GM12878 (cell line): ENCODE data around the gene SLX4.

Source experiments
- EP300 ChIP-seq, 2 experiments: fragments of 150-350 bp in 1 of 2; IDR thresholded peaks; 2 replicates each; pipeline ENCODE4 v1.6.1; 2011 to 2012; ENCODE audit warnings: low read depth in 2 of 2, low read length in 2 of 2, borderline replicate concordance in 1 of 2, improper control_type of control experiment in 1 of 2, inconsistent platforms in 1 of 2; ENCODE audit not compliant: control insufficient read depth in 1 of 2
- FOXK2 ChIP-seq: fragments of 450-650 bp; IDR thresholded peaks from 2 replicates; pipeline ENCODE4 v1.6.1; 2017; ENCODE audit warnings: mild to moderate bottlenecking, moderate library complexity
- MTA3 ChIP-seq: IDR thresholded peaks from 2 replicates; pipeline ENCODE4 v1.6.1; 2012; ENCODE audit warnings: low read length, inconsistent platforms, borderline replicate concordance
- NBN ChIP-seq: fragments of 450-650 bp; IDR thresholded peaks from 2 replicates; pipeline ENCODE4 v1.6.1; 2016
- POLR2A ChIP-seq: IDR thresholded peaks from 2 replicates; pipeline ENCODE4 v1.6.1; 2011; ENCODE audit warnings: low read depth, mild to moderate bottlenecking, low read length
- RAD21 ChIP-seq: IDR thresholded peaks from 2 replicates; pipeline ENCODE4 v1.6.1; 2011; ENCODE audit warnings: mild to moderate bottlenecking, low read depth, low read length, moderate library complexity; ENCODE audit not compliant: insufficient read depth
- ZNF217 ChIP-seq: fragments of 450-650 bp; IDR thresholded peaks from 2 replicates; pipeline ENCODE4 v1.6.1; 2017; ENCODE audit warnings: antibody characterized with exemption, mild to moderate bottlenecking

DNA sequence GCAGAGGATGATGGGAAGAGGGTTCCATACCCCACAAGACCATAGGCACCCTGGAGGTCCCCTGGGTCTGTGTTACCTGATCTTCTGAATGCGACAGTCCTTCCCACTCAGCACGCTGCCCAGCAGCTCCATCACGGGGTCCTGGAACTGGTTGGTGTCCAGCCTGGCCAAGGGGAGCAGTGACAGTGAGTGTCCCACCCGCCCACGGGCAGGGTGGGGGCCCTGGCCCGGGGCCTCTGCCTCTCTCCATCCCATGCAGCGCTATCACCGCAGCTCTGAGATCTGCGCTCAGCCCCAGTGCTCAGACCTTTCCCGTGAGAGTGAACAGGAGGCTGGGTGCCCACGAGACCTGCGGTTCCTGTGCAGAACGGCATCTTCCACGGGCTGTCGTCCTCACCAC is 49.8 kb downstream of the SLX4 start:
- TF ChIP-seq FOXK2, result no peak
- no peak for TF ChIP-seq EP300 (IDR thresholded peaks at IDR 0.05; ENCODE audit: borderline replicate concordance in 1 of 2, control insufficient read depth in 1 of 2, low read depth in 2 of 2, low read length in 2 of 2)
- TF ChIP-seq MTA3, result no peak
- peak; percentile 42 for TF ChIP-seq POLR2A
- no peak for TF ChIP-seq RAD21
- TF ChIP-seq NBN, result no peak
- TF ChIP-seq ZNF217, result no peak
